ENCODE data around the gene GSE1. TPM values are rescaled to one million over a fixed set of nuclear protein-coding genes. Genes with fewer than 3 reads are reported as not detected.

GSE1 gene
- total and polyA plus RNA-seq, 2 of the 13 experiments (the other 11 are each of a cell fraction or from before 2014, with no cell fraction given): 16.1 to 31.2 TPM

DNA sequence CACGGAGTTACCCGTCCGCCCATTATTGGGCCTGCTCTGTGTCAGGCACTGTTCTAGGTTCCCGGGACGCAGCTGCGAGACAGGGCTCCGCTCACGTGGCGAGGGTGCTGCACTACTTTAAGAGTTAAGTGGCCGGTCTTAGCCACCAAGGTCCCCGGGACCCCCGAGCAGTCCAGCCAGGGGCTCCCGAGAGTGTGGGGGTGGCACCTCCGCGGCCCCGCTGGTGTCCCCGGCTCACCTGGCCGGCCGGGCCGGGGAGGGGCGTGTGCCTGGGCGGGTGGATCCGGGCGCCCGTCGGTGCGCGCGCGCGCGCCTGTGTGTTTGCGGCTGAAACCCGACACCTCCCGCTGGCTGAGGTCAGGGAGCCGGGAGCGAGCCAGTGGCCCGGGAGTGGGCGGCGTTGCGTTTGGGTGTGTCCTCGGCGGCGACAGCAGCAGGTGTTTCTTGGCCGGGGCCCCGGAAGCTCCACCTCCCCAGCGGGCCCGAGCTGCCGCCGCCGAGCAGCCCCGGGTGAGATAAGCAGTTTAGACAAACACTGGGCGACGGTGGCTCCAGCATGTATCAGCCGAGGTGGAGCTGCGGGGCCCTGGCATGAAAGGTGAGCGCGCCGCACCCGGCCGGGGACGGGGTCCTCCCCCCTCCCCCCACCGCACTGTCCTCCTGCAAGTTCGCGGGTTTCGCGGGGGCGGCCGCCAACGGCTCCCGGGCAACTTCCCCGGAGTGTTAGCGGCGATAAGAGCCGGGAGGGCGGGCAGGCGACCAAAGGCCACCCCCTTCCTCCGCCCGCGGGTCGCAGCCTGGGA is at the start of gene GSE1 (continued):
- TF ChIP-seq ZNF207 (IDR thresholded peaks at IDR 0.05; ENCODE audit: borderline replicate concordance): no peak
- TF ChIP-seq TCF12 (IDR thresholded peaks at IDR 0.05): no peak
- TF ChIP-seq TCF12 (CRISPR knock-in tag; IDR thresholded peaks at IDR 0.05): no peak; the same call in 1 of the 2 replicates
- TF ChIP-seq ZNF558 (CRISPR knock-in tag; IDR thresholded peaks at IDR 0.05; ENCODE audit: borderline replicate concordance): peak; percentile 73; the same call in 1 of the 2 replicates
- 0 out of 2 replicates have a peak, but pooled peaks have one; percentile 75 for TF ChIP-seq ZNF253 (CRISPR knock-in tag; IDR thresholded peaks at IDR 0.05; ENCODE audit: borderline replicate concordance)
- TF ChIP-seq ZFP36L2 (CRISPR knock-in tag; IDR thresholded peaks at IDR 0.05): no peak
- TF ChIP-seq, protein P1, sequence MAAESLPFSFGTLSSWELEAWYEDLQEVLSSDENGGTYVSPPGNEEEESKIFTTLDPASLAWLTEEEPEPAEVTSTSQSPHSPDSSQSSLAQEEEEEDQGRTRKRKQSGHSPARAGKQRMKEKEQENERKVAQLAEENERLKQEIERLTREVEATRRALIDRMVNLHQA (CRISPR knock-in tag; IDR thresholded peaks at IDR 0.05): 0 out of 2 replicates have a peak, but pooled peaks have one; percentile 16
- TF ChIP-seq, protein P2, sequence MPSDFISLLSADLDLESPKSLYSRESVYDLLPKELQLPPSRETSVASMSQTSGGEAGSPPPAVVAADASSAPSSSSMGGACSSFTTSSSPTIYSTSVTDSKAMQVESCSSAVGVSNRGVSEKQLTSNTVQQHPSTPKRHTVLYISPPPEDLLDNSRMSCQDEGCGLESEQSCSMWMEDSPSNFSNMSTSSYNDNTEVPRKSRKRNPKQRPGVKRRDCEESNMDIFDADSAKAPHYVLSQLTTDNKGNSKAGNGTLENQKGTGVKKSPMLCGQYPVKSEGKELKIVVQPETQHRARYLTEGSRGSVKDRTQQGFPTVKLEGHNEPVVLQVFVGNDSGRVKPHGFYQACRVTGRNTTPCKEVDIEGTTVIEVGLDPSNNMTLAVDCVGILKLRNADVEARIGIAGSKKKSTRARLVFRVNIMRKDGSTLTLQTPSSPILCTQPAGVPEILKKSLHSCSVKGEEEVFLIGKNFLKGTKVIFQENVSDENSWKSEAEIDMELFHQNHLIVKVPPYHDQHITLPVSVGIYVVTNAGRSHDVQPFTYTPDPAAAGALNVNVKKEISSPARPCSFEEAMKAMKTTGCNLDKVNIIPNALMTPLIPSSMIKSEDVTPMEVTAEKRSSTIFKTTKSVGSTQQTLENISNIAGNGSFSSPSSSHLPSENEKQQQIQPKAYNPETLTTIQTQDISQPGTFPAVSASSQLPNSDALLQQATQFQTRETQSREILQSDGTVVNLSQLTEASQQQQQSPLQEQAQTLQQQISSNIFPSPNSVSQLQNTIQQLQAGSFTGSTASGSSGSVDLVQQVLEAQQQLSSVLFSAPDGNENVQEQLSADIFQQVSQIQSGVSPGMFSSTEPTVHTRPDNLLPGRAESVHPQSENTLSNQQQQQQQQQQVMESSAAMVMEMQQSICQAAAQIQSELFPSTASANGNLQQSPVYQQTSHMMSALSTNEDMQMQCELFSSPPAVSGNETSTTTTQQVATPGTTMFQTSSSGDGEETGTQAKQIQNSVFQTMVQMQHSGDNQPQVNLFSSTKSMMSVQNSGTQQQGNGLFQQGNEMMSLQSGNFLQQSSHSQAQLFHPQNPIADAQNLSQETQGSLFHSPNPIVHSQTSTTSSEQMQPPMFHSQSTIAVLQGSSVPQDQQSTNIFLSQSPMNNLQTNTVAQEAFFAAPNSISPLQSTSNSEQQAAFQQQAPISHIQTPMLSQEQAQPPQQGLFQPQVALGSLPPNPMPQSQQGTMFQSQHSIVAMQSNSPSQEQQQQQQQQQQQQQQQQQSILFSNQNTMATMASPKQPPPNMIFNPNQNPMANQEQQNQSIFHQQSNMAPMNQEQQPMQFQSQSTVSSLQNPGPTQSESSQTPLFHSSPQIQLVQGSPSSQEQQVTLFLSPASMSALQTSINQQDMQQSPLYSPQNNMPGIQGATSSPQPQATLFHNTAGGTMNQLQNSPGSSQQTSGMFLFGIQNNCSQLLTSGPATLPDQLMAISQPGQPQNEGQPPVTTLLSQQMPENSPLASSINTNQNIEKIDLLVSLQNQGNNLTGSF (CRISPR knock-in tag; IDR thresholded peaks at IDR 0.05): no peak
- TF ChIP-seq, protein P3, sequence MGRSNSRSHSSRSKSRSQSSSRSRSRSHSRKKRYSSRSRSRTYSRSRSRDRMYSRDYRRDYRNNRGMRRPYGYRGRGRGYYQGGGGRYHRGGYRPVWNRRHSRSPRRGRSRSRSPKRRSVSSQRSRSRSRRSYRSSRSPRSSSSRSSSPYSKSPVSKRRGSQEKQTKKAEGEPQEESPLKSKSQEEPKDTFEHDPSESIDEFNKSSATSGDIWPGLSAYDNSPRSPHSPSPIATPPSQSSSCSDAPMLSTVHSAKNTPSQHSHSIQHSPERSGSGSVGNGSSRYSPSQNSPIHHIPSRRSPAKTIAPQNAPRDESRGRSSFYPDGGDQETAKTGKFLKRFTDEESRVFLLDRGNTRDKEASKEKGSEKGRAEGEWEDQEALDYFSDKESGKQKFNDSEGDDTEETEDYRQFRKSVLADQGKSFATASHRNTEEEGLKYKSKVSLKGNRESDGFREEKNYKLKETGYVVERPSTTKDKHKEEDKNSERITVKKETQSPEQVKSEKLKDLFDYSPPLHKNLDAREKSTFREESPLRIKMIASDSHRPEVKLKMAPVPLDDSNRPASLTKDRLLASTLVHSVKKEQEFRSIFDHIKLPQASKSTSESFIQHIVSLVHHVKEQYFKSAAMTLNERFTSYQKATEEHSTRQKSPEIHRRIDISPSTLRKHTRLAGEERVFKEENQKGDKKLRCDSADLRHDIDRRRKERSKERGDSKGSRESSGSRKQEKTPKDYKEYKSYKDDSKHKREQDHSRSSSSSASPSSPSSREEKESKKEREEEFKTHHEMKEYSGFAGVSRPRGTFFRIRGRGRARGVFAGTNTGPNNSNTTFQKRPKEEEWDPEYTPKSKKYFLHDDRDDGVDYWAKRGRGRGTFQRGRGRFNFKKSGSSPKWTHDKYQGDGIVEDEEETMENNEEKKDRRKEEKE (IDR thresholded peaks at IDR 0.05): no peak
